Measurements from ENCODE around the gene CCDC88C.

GRCh38 chr14:91271639-91272038, 146.0 kb downstream of the CCDC88C start:
- no peak for TF ChIP-seq POLR2AphosphoS5 (IDR thresholded peaks at IDR 0.05)
- TF ChIP-seq CTCF (IDR thresholded peaks at IDR 0.05), result no peak
- no peak for TF ChIP-seq POLR2A (IDR thresholded peaks at IDR 0.05)
- no peak for TF ChIP-seq EP300 (IDR thresholded peaks at IDR 0.05)
